Transverse colon (tissue), 4 donors: ENCODE measurements around the gene MYO3A.

Source experiments
- CTCF ChIP-seq, 5 experiments: fragments of 200-600 bp in 3 of 5; fragments of 450-650 bp in 2 of 5; sonication (generic) in 3 of 5; IDR thresholded peaks; 1 replicate in 2 of 5; 2 replicates in 3 of 5; pipeline ENCODE4 v1.5.1; 2016 to 2017; ENCODE audit warnings: antibody characterized with exemption in 5 of 5, inconsistent platforms in 3 of 5, mild to moderate bottlenecking in 2 of 5, moderate library complexity in 1 of 5
- POLR2AphosphoS5 ChIP-seq, 3 donors: sonication (generic); formaldehyde crosslinking; IDR thresholded peaks; one replicate each; pipeline ENCODE4 v1.6.1; 2016; ENCODE audit warnings: antibody characterized with exemption in 3 of 3

GRCh38 chr10:25902002-25902401 lies 32.0 kb upstream of the MYO3A start:
- TF ChIP-seq CTCF (IDR thresholded peaks at IDR 0.05) (no peak), POLR2AphosphoS5 (IDR thresholded peaks at IDR 0.05) (no peak)
